ENCODE results near the gene ARHGEF10L. TPM values are rescaled to one million over a fixed set of nuclear protein-coding genes. Genes with fewer than 3 reads are reported as not detected.

Gene ARHGEF10L
- total RNA-seq, 2 donors from 2014 or later = 81.4 to 93.1 TPM

DNA sequence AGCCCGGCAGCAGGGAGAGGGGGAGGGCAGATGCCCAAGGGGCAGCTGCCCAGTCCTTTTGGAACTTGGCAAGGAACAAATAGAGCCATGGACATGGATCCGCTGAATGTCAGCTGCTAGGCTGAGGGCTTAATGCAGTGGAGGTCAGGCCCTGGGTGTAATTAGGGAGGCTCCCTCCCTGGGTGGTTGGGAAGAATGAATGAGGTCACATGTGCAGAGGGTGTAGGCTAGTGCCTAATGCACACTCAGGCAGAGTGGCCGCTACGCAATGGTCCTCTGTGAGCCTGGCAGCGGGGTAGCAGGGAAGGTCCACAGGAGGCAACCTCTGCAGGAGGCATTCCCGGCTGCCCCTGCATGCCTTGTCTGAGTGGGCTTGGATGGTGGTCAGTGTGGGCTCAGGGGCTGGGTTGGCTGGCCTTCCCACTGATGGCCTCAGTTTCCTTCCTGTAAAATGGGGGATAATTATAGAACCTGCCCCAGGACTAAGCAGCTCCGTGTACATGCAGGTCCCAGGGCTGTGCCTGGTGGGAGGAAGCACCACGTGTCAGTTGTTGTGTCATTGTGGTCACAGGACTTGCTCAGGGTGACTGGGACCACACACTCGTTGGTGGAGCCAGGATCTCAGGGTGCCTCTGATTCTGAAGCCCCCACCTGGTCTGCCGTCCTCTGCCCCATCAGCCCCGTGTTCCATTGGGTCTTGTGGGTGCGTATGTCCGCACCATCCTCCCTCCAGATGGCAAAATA lies 134.0 kb downstream of the ARHGEF10L start:
- H3K9me3 ChIP-seq = no peaks in the 10 kb centered on the region
- H3K4me3 ChIP-seq = no peak overlapping the region
- no peak for TF ChIP-seq POLR2A (IDR thresholded peaks at IDR 0.05)
- no peaks in the 10 kb centered on the region for H3K27me3 ChIP-seq
- H3K4me1 ChIP-seq = peaks cover 13% of the 10 kb centered on the region
- ATAC-seq = no peak
- DNase-seq = peak in 1 of 4 donors; percentile 21
- WGBS, 2 donors = 82 to 88% methylated on average over 10 to 13 of the region's 13 CpGs
- H3K27ac ChIP-seq = no peak overlapping the region
- H3K36me3 ChIP-seq (replicated peaks in 1 of 2; ENCODE audit: insufficient read depth in 1 of 2, low read depth in 2 of 2) = peaks cover 0 to 4% of the 10 kb centered on the region in 2 donors
- intact Hi-C loops (cut with DNase I) = no loop called here

DNA sequence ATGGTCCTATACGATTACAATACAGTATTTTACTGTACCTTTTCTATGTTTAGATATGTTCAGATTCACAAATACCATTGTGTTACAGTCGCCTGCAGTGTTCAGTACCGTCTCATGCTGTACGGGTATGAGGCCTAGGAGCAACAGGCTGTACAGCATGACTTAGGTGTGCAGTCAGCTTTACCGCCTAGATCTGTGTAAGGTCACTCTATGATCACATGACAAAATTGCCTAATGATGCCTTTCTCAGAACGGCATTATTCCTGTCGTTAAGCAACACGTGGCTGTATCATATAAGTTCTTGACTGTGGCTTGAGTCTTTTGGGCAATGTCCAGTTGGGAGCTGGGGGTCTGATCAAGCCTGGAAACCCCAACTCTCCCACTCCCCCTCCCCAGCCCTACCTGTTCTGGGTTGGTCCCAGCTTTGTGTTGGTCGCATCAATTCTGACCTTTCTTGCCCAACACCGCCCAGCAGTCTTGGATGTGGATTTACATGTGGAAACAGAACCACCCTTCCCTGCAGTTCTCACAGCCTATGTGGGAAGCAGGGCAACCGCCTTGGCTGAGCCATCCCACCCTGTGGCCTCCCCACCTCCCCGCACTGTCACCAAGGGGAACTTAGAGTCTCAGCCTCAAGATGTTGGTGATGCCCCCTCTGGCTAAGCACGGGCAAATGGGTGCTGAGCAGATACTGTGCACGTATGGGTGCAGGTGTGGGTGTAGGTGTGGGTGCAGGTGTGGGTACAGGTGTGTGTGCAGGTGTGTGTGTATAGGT lies 135.4 kb downstream of the ARHGEF10L start:
- H3K36me3 ChIP-seq (replicated peaks in 1 of 2; ENCODE audit: insufficient read depth in 1 of 2, low read depth in 2 of 2) = peaks cover 0 to 3% of the 10 kb centered on the region in 2 donors
- no peak for TF ChIP-seq POLR2A (IDR thresholded peaks at IDR 0.05)
- TF ChIP-seq, protein P1, sequence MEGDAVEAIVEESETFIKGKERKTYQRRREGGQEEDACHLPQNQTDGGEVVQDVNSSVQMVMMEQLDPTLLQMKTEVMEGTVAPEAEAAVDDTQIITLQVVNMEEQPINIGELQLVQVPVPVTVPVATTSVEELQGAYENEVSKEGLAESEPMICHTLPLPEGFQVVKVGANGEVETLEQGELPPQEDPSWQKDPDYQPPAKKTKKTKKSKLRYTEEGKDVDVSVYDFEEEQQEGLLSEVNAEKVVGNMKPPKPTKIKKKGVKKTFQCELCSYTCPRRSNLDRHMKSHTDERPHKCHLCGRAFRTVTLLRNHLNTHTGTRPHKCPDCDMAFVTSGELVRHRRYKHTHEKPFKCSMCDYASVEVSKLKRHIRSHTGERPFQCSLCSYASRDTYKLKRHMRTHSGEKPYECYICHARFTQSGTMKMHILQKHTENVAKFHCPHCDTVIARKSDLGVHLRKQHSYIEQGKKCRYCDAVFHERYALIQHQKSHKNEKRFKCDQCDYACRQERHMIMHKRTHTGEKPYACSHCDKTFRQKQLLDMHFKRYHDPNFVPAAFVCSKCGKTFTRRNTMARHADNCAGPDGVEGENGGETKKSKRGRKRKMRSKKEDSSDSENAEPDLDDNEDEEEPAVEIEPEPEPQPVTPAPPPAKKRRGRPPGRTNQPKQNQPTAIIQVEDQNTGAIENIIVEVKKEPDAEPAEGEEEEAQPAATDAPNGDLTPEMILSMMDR (IDR thresholded peaks at IDR 0.05) = no peak
- H3K4me3 ChIP-seq = no peak overlapping the region
- H3K4me1 ChIP-seq = peaks cover 13% of the 10 kb centered on the region
- H3K27ac ChIP-seq = no peak overlapping the region
- WGBS, 2 donors = 77 to 78% methylated on average over 12 to 14 of the region's 14 CpGs
- DNase-seq = no peak
- intact Hi-C loops (cut with DNase I) = no loop called here
- no peaks in the 10 kb centered on the region for H3K27me3 ChIP-seq
- no peaks in the 10 kb centered on the region for H3K9me3 ChIP-seq
- no peak for ATAC-seq

DNA sequence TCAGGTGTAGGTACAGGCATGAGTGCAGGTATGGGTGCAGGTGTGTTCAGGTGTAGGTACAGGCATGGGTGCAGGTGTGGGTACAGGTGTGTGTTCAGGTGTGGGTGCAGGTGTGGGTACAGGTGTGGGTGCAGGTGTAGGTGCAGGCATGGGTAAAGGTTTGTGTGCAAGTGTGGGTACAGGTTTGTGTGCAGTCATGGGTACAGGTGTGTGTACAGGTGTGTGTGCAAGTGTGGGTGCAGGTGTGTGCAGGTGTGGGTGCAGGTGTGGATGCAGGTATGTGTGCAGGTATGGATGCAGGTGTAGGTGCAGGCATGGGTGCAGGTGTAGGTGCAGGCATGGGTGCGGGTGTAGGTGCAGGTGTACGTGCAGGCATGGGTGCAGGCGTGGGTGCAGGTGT lies 136.2 kb downstream of the ARHGEF10L start:
- Histone ChIP-seq H3K9me3 (no peaks in the 10 kb centered on the region), H3K27ac (no peak overlapping the region), H3K27me3 (no peaks in the 10 kb centered on the region), H3K4me1 (peaks cover 13% of the 10 kb centered on the region), H3K4me3 (no peak overlapping the region), H3K36me3 (replicated peaks in 1 of 2; ENCODE audit: insufficient read depth in 1 of 2, low read depth in 2 of 2) (peaks cover 0 to 3% of the 10 kb centered on the region in 2 donors)
- 87 to 93% methylated on average over 3 of the region's 3 CpGs for WGBS, 2 donors
- no peak for ATAC-seq
- no peak for DNase-seq
- TF ChIP-seq POLR2A (IDR thresholded peaks at IDR 0.05) = no peak
- TF ChIP-seq, protein P1 (IDR thresholded peaks at IDR 0.05) = no peak
- intact Hi-C loops (cut with DNase I) = no loop called here

DNA sequence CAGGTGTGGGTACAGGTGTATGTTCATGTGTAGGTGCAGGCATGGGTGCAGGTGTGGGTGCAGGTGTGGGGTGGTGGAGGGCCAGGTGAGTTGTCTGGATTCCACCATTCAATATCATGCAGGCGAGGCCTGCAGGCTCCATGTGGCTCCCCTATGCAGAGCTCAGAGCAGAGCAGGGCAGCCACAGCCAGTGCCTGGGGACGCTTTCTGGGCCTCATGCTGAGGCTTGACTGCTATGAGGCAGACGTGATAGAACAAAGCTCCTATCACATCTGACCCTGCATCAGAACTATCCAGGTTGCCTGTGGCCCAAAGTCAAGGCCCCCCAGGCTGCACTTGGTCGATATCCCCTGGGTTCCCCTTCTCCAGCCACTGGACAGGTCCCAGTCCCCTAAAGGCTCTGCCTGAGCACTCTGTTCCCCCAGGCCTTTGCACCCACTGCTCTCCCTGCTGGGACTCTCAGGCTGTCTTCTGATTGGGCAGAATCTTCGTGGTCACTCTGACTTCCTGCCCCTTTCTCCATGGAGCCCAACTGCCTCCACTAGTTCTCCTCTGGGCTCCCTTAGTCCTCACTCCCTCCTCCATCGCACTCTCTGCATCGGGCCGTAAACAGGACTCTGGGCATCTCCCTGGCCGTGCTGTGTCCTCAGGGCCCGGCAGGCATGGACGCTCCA lies 137.0 kb downstream of the ARHGEF10L start:
- Histone ChIP-seq H3K4me3 (no peak overlapping the region), H3K27me3 (no peaks in the 10 kb centered on the region), H3K4me1 (peaks cover 8% of the 10 kb centered on the region), H3K9me3 (no peaks in the 10 kb centered on the region), H3K27ac (no peak overlapping the region), H3K36me3 (replicated peaks in 1 of 2; ENCODE audit: insufficient read depth in 1 of 2, low read depth in 2 of 2) (peaks cover 0 to 3% of the 10 kb centered on the region in 2 donors)
- ATAC-seq (no peak), DNase-seq (no peak)
- TF ChIP-seq, protein P1 (IDR thresholded peaks at IDR 0.05) = no peak
- no peak for TF ChIP-seq POLR2A (IDR thresholded peaks at IDR 0.05)
- intact Hi-C loops (cut with DNase I) = no loop called here
- WGBS, 2 donors = 81 to 89% methylated on average over 9 to 11 of the region's 11 CpGs

DNA sequence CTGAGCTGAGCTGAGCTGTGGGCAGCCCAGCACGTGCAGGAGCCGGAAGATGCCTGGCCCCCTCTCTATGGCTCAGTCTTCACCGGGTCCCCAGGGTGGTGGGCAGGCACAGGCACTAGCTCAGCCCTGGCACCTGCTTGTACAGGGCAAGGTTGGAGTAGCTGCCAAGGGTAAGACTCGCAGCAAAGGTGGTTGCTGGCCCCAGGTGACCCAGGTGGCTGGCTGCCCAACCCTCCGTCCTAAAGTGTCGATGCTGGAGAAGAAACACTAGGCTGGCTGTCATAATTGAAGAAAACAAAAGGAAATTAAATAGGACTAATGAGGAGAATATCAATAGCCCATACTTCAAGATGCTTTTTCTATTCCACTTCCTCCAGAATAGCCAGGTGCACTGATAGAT lies 138.5 kb downstream of the ARHGEF10L start:
- intact Hi-C loops (cut with DNase I) = no loop called here
- WGBS, 2 donors = 28 to 63% methylated on average over 3 to 6 of the region's 6 CpGs
- TF ChIP-seq, protein P1 (IDR thresholded peaks at IDR 0.05) = no peak
- TF ChIP-seq POLR2A (IDR thresholded peaks at IDR 0.05) = no peak
- Histone ChIP-seq H3K4me1 (peaks cover 6% of the 10 kb centered on the region), H3K27ac (no peak overlapping the region), H3K27me3 (no peaks in the 10 kb centered on the region), H3K4me3 (no peak overlapping the region), H3K9me3 (no peaks in the 10 kb centered on the region), H3K36me3 (replicated peaks in 1 of 2; ENCODE audit: insufficient read depth in 1 of 2, low read depth in 2 of 2) (peaks cover 0 to 3% of the 10 kb centered on the region in 2 donors)
- peak in 2 of 4 donors; percentile 48 to 51 for DNase-seq
- ATAC-seq = no peak
